Measurements from ENCODE around the gene PTPRM.

Gene PTPRM

GRCh38 chr18:7814754-7815315 lies 247.7 kb downstream of the PTPRM start:
- DNase-seq (ENCODE audit: low read depth) = no peak
- H3K4me3 ChIP-seq (ENCODE audit: low read depth, low read length) = no peak overlapping the region
- TF ChIP-seq POLR2A (IDR thresholded peaks at IDR 0.05; ENCODE audit: extremely low read depth, insufficient read length) = no peak
- TF ChIP-seq MAX (IDR thresholded peaks at IDR 0.05; ENCODE audit: low read depth, low read length) = no peak

GRCh38 chr18:7815787-7816186 lies 248.7 kb downstream of the PTPRM start:
- TF ChIP-seq CTCF (IDR thresholded peaks at IDR 0.05; ENCODE audit: low read depth, low read length) = no peak
- TF ChIP-seq POLR2A (IDR thresholded peaks at IDR 0.05; ENCODE audit: extremely low read depth, insufficient read length) = no peak
- no peak for TF ChIP-seq MAX (IDR thresholded peaks at IDR 0.05; ENCODE audit: low read depth, low read length)
- no peak for TF ChIP-seq MYC (IDR thresholded peaks at IDR 0.05; ENCODE audit: low read depth, low read length)
- no peak overlapping the region for H3K4me3 ChIP-seq (ENCODE audit: low read depth, low read length)
- no peak for DNase-seq (ENCODE audit: low read depth)

GRCh38 chr18:7817575-7818230 lies 250.6 kb downstream of the PTPRM start:
- no peak for DNase-seq (ENCODE audit: low read depth)
- TF ChIP-seq POLR2A (IDR thresholded peaks at IDR 0.05; ENCODE audit: extremely low read depth, insufficient read length) = no peak

GRCh38 chr18:7821784-7822183 lies 254.7 kb downstream of the PTPRM start:
- no peak overlapping the region for H3K4me3 ChIP-seq (ENCODE audit: low read depth, low read length)
- TF ChIP-seq POLR2A (IDR thresholded peaks at IDR 0.05; ENCODE audit: extremely low read depth, insufficient read length) = no peak
- TF ChIP-seq MAX (IDR thresholded peaks at IDR 0.05; ENCODE audit: low read depth, low read length) = no peak
- no peak for TF ChIP-seq CTCF (IDR thresholded peaks at IDR 0.05; ENCODE audit: low read depth, low read length)
- TF ChIP-seq MYC (IDR thresholded peaks at IDR 0.05; ENCODE audit: low read depth, low read length) = no peak
- no peak for DNase-seq (ENCODE audit: low read depth)

More at GRCh38 chr18:7817575-7818230, 250.6 kb downstream of the PTPRM start:
- no peak overlapping the region for H3K4me3 ChIP-seq (ENCODE audit: low read depth, low read length)

- TF ChIP-seq MYC (IDR thresholded peaks at IDR 0.05; ENCODE audit: low read depth, low read length) (no peak), POLR2A (IDR thresholded peaks at IDR 0.05; ENCODE audit: extremely low read depth, insufficient read length) (no peak), CTCF (IDR thresholded peaks at IDR 0.05; ENCODE audit: low read depth, low read length) (no peak)
- H3K4me3 ChIP-seq (ENCODE audit: low read depth, low read length) = no peak overlapping the region
- no peak for DNase-seq (ENCODE audit: low read depth)
These were observed 255.6 kb downstream of the PTPRM start for GRCh38 chr18:7822435-7823331.

- H3K4me3 ChIP-seq (ENCODE audit: low read depth, low read length) = no peak overlapping the region
- no peak for DNase-seq (ENCODE audit: low read depth)
- TF ChIP-seq MYC (IDR thresholded peaks at IDR 0.05; ENCODE audit: low read depth, low read length) (no peak), MAX (IDR thresholded peaks at IDR 0.05; ENCODE audit: low read depth, low read length) (no peak), POLR2A (IDR thresholded peaks at IDR 0.05; ENCODE audit: extremely low read depth, insufficient read length) (no peak), CTCF (IDR thresholded peaks at IDR 0.05; ENCODE audit: low read depth, low read length) (no peak)
These were observed 257.9 kb downstream of the PTPRM start for GRCh38 chr18:7824970-7825369.
